NCI-H1694 treated with DMSO at 0.1 percent for 48 hours (cell line): ENCODE measurements around the gene VN1R5.
A peak's percentile ranks its signal among the peaks of the same experiment; 100 is the strongest.
"Not testable (repeated sequence)": the region's sequence is repeated elsewhere in the genome, so short reads cannot be mapped to it uniquely, and the experiment has no call there.

Experiments used
- DNase-seq: peaks from one replicate; lab custom pipeline; 2025; lab: John Stamatoyannopoulos, UW

The VN1R5 gene

GRCh38 chr1:247255772-247256171 is at the start of gene VN1R5:
VN1R5 (plus strand) TSS chr1:247256072.
- DNase-seq = not testable (repeated sequence)

GRCh38 chr1:247209396-247209795 is 46.5 kb upstream of the VN1R5 start:
- no peak for DNase-seq

- DNase-seq = no peak
Observed at GRCh38 chr1:247210062-247210375, 45.9 kb upstream of the VN1R5 start.

GRCh38 chr1:247210376-247211117 is 45.3 kb upstream of the VN1R5 start:
- peak; percentile 88 for DNase-seq

- DNase-seq = no peak
Observed at GRCh38 chr1:247211339-247211738, 44.5 kb upstream of the VN1R5 start.

GRCh38 chr1:247212012-247212411 is 43.9 kb upstream of the VN1R5 start:
- no peak for DNase-seq

GRCh38 chr1:247212627-247213617 is 43.0 kb upstream of the VN1R5 start:
- DNase-seq = no peak

- DNase-seq = no peak
Observed at GRCh38 chr1:247216261-247216660, 39.6 kb upstream of the VN1R5 start.

- DNase-seq = no peak
Observed at GRCh38 chr1:247218121-247218651, 37.7 kb upstream of the VN1R5 start.

- DNase-seq = not testable (repeated sequence)
Observed at GRCh38 chr1:247220280-247220679, 35.6 kb upstream of the VN1R5 start.

GRCh38 chr1:247222840-247223239 is 33.0 kb upstream of the VN1R5 start:
- DNase-seq = no peak

- no peak for DNase-seq
Observed at GRCh38 chr1:247224822-247225221, 31.1 kb upstream of the VN1R5 start.

- peak; percentile 2 for DNase-seq
Observed at GRCh38 chr1:247228133-247228532, 27.7 kb upstream of the VN1R5 start.

- DNase-seq = no peak
Observed at GRCh38 chr1:247241691-247242090, 14.2 kb upstream of the VN1R5 start.

- no peak for DNase-seq
Observed at GRCh38 chr1:247243524-247244137, 12.2 kb upstream of the VN1R5 start.

- DNase-seq = no peak
Observed at GRCh38 chr1:247246325-247247115, 9.4 kb upstream of the VN1R5 start.

GRCh38 chr1:247247568-247247967 is 8.3 kb upstream of the VN1R5 start:
- DNase-seq = no peak

- DNase-seq = no peak
Observed at GRCh38 chr1:247266053-247266452, 10.2 kb downstream of the VN1R5 start.

GRCh38 chr1:247268390-247269045 is 12.6 kb downstream of the VN1R5 start:
- no peak for DNase-seq

- DNase-seq = no peak
Observed at GRCh38 chr1:247269133-247269532, 13.3 kb downstream of the VN1R5 start.

- DNase-seq = no peak
Observed at GRCh38 chr1:247270003-247270402, 14.1 kb downstream of the VN1R5 start.
